Fibroblast of lung (primary cell): ENCODE measurements around the gene CDKAL1. TPM values are rescaled to one million over a fixed set of nuclear protein-coding genes. Genes with fewer than 3 reads are reported as not detected.

Experiments used
- DNase-seq, 2 donors: peaks; one replicate each; pipeline versions ENCODE4 v3.0.0 to v3.0.0-alpha.2; 2010; ENCODE audit warnings: low read depth in 2 of 2
- H2AFZ ChIP-seq: 2 replicates; pipeline ENCODE4 v1.5.1; 2012; ENCODE audit warnings: low read length, control low read depth, inconsistent platforms
- H3K27ac ChIP-seq: 2 replicates; pipeline ENCODE4 v1.5.1; 2011; ENCODE audit warnings: low read length, control low read depth; ENCODE audit not compliant: insufficient read depth
- H3K27me3 ChIP-seq: 2 replicates; pipeline ENCODE4 v1.5.1; 2011; ENCODE audit warnings: mild to moderate bottlenecking, low read length; ENCODE audit not compliant: control insufficient read depth, insufficient read depth
- H3K36me3 ChIP-seq: 2 replicates; pipeline ENCODE4 v1.5.1; 2011; ENCODE audit warnings: low read length; ENCODE audit not compliant: control insufficient read depth, insufficient read depth
- H3K4me1 ChIP-seq: 2 replicates; pipeline ENCODE4 v1.5.1; 2011; ENCODE audit warnings: low read length; ENCODE audit not compliant: control insufficient read depth, insufficient read depth; ENCODE audit errors: extremely low read depth
- H3K4me2 ChIP-seq: 2 replicates; pipeline ENCODE4 v1.5.1; 2011; ENCODE audit warnings: low read length, control low read depth; ENCODE audit not compliant: insufficient read depth; ENCODE audit errors: extremely low read depth
- H3K4me3 ChIP-seq, 4 experiments: fragments of 200-600 bp in 1 of 4; sonication (generic) in 1 of 4; replicated peaks in 1 of 4; 2 replicates each; pipeline ENCODE4 v1.5.1; 2011 to 2016; ENCODE audit warnings: low read length in 4 of 4, low read depth in 3 of 4, mild to moderate bottlenecking in 3 of 4, control low read depth in 2 of 4, inconsistent platforms in 1 of 4, mixed read lengths in 1 of 4; ENCODE audit not compliant: insufficient read depth in 1 of 4; ENCODE audit errors: control extremely low read depth in 1 of 4
- H3K79me2 ChIP-seq: 2 replicates; pipeline ENCODE4 v1.5.1; 2012; ENCODE audit warnings: mild to moderate bottlenecking, low read length, inconsistent platforms; ENCODE audit not compliant: control insufficient read depth, insufficient read depth
- H3K9ac ChIP-seq: 2 replicates; pipeline ENCODE4 v1.5.1; 2011; ENCODE audit warnings: mild to moderate bottlenecking, low read length, control low read depth; ENCODE audit not compliant: insufficient read depth
- H3K9me3 ChIP-seq: 2 replicates; pipeline ENCODE4 v1.5.1; 2012; ENCODE audit warnings: low read depth, low read length; ENCODE audit not compliant: control insufficient read depth, insufficient read depth
- H4K20me1 ChIP-seq: 2 replicates; pipeline ENCODE4 v1.5.1; 2011; ENCODE audit warnings: low read length; ENCODE audit not compliant: control insufficient read depth, insufficient read depth; ENCODE audit errors: extremely low read depth
- EZH2 ChIP-seq: IDR thresholded peaks from 2 replicates; pipeline ENCODE4 v1.5.1; 2012; ENCODE audit warnings: low read length, control low read depth, mild to moderate bottlenecking; ENCODE audit errors: missing control alignments
- polyA plus RNA-seq, 2 donors: library from polyadenylated mRNA; depleted of rRNA in 1 of 2; stranded (reverse) in 1 of 2; unstranded in 1 of 2; fragments of >200 nt; gene quantifications; 2 replicates each; pipeline ENCODE4 v1.2.1, GENCODE V29; 2011 to 2012; ENCODE audit warnings: missing spikeins in 1 of 2
- total RNA-seq: library from RNA; depleted of rRNA; stranded (reverse); fragments of >200 nt; gene quantifications from 2 replicates; pipeline ENCODE4 v1.2.1, GENCODE V29; 2014
- TF ChIP-seq, protein P1 (sequence below), 2 donors: IDR thresholded peaks in 1 of 2; conservative IDR thresholded peaks in 1 of 2; 1 replicate in 1 of 2; 2 replicates in 1 of 2; pipeline ENCODE4 v1.5.1; 2011 to 2012; ENCODE audit warnings: low read length in 2 of 2, control low read depth in 1 of 2, inconsistent platforms in 1 of 2, low read depth in 1 of 2, mild to moderate bottlenecking in 1 of 2

Gene CDKAL1
- total and polyA plus RNA-seq, 2 donors (not counting 1 experiment from before 2014, with no cell fraction given), result 7.4 to 15.0 TPM

DNA sequence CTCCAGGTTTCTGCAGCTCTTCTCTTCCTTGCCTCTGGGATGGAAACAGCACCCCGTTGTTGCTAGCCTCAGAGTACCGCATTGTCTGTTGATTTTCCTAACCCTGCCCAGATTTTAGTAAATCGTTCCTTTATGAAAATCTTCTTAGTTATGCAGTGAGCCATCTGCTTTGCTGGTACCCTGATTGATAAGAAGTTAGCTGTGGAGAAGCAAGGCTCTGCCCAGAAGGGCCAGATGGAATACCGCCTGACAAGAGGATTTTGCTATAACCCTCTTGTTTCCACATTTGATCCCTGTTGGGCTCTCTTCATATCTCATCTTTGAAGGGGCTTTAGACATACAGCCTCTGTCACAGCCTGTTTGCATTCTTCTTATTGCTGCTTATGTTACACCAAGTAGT lies 229.0 kb downstream of the CDKAL1 start:
- no peak overlapping the region for H3K4me3 ChIP-seq
- H3K9ac ChIP-seq, result no peak overlapping the region
- no peaks in the 10 kb centered on the region for H3K79me2 ChIP-seq
- TF ChIP-seq, protein P1, sequence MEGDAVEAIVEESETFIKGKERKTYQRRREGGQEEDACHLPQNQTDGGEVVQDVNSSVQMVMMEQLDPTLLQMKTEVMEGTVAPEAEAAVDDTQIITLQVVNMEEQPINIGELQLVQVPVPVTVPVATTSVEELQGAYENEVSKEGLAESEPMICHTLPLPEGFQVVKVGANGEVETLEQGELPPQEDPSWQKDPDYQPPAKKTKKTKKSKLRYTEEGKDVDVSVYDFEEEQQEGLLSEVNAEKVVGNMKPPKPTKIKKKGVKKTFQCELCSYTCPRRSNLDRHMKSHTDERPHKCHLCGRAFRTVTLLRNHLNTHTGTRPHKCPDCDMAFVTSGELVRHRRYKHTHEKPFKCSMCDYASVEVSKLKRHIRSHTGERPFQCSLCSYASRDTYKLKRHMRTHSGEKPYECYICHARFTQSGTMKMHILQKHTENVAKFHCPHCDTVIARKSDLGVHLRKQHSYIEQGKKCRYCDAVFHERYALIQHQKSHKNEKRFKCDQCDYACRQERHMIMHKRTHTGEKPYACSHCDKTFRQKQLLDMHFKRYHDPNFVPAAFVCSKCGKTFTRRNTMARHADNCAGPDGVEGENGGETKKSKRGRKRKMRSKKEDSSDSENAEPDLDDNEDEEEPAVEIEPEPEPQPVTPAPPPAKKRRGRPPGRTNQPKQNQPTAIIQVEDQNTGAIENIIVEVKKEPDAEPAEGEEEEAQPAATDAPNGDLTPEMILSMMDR (conservative IDR thresholded peaks at IDR 0.05 in 1 of 2, IDR thresholded peaks at IDR 0.05 in 1 of 2; ENCODE audit: low read depth in 1 of 2, low read length in 2 of 2), result no peak
- TF ChIP-seq EZH2, result no peak
- H3K4me2 ChIP-seq, result no peak overlapping the region
- no peak overlapping the region for H3K27ac ChIP-seq
- no peaks in the 10 kb centered on the region for H4K20me1 ChIP-seq
- H2AFZ ChIP-seq, result no peak overlapping the region
- no peak for DNase-seq
- H3K36me3 ChIP-seq, result no peaks in the 10 kb centered on the region
- no peaks in the 10 kb centered on the region for H3K4me1 ChIP-seq
- no peaks in the 10 kb centered on the region for H3K27me3 ChIP-seq
- no peaks in the 10 kb centered on the region for H3K9me3 ChIP-seq

GRCh38 chr6:20769631-20770030 lies 235.4 kb downstream of the CDKAL1 start:
- Histone ChIP-seq H4K20me1 (no peaks in the 10 kb centered on the region), H3K4me2 (no peak overlapping the region), H3K27ac (no peak overlapping the region), H3K9ac (no peak overlapping the region), H3K79me2 (no peaks in the 10 kb centered on the region), H2AFZ (no peak overlapping the region), H3K4me3 (no peak overlapping the region), H3K36me3 (no peaks in the 10 kb centered on the region), H3K4me1 (no peaks in the 10 kb centered on the region), H3K9me3 (no peaks in the 10 kb centered on the region), H3K27me3 (no peaks in the 10 kb centered on the region)
- no peak for DNase-seq
- no peak for TF ChIP-seq EZH2
- TF ChIP-seq, protein P1 (conservative IDR thresholded peaks at IDR 0.05 in 1 of 2, IDR thresholded peaks at IDR 0.05 in 1 of 2; ENCODE audit: low read depth in 1 of 2, low read length in 2 of 2), result no peak

DNA sequence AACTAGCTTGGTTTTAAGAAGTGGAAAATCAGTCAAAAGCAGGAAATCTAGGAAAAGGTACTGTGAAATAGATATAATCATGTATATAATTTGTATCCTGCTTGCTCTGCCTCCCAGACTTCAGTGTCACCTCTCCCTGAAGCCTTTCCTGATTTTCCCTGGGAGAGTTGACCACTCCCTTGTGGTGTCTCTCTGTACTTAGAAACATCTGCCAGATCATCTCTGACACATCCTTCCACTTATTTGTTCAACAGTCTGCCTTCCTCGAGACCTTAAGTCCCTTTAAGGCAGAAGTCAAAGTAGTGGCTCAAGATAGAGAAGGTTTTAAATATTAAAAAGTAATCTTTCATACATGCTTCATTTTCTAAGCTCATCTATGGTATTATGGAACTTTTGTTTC lies 236.5 kb downstream of the CDKAL1 start:
- no peaks in the 10 kb centered on the region for H3K36me3 ChIP-seq
- TF ChIP-seq EZH2, result no peak
- TF ChIP-seq, protein P1 (conservative IDR thresholded peaks at IDR 0.05 in 1 of 2, IDR thresholded peaks at IDR 0.05 in 1 of 2; ENCODE audit: low read depth in 1 of 2, low read length in 2 of 2), result no peak
- H3K27me3 ChIP-seq, result no peaks in the 10 kb centered on the region
- no peaks in the 10 kb centered on the region for H3K79me2 ChIP-seq
- no peak overlapping the region for H2AFZ ChIP-seq
- no peaks in the 10 kb centered on the region for H3K4me1 ChIP-seq
- H4K20me1 ChIP-seq, result no peaks in the 10 kb centered on the region
- peak; percentile 9 to 25 for DNase-seq
- H3K9me3 ChIP-seq, result no peaks in the 10 kb centered on the region
- no peak overlapping the region for H3K9ac ChIP-seq
- H3K4me2 ChIP-seq, result no peak overlapping the region
- no peak overlapping the region for H3K27ac ChIP-seq
- no peak overlapping the region for H3K4me3 ChIP-seq
